H1 (cell line): ENCODE results near the gene SMYD3. TPM values are rescaled to one million over a fixed set of nuclear protein-coding genes. Genes with fewer than 3 reads are reported as not detected.

Experiments used
- CTCF ChIA-PET: fragments of 300-600 bp; sonication (Branson Sonifier 250); formaldehyde crosslinking; loops from one replicate; lab custom pipeline; 2021; ENCODE audit not compliant: partially characterized antibody; lab: Charles Lee
- POLR2A ChIA-PET: fragments of 300-600 bp; sonication (Branson Sonifier 250); formaldehyde crosslinking; loops from one replicate; lab custom pipeline; 2021; ENCODE audit warnings: inconsistent platforms; ENCODE audit not compliant: partially characterized antibody; lab: Charles Lee
- DNase-seq, 2 experiments: peaks; one replicate each; pipeline versions ENCODE4 v3.0.0 to v3.0.0-alpha.2; 2010 to 2022; ENCODE audit warnings: low spot score in 2 of 2, low read depth in 1 of 2, mixed read lengths in 1 of 2
- FAIRE-seq: peaks from 2 replicates; lab custom pipeline; 2011; peaks lifted over from hg19 to GRCh38; lab: Jason Lieb, UNC
- H2AFZ ChIP-seq: 2 replicates; pipeline ENCODE4 v1.8.1; 2012; ENCODE audit warnings: low read length, inconsistent platforms
- H2AK5ac ChIP-seq: 2 replicates; pipeline ENCODE4 v1.6.1; 2013; ENCODE audit warnings: low read depth, low read length
- H2BK120ac ChIP-seq: replicated peaks from 2 replicates; pipeline ENCODE3; 2013; ENCODE audit warnings: low read depth, low read length, inconsistent platforms
- H2BK12ac ChIP-seq: 2 replicates; pipeline ENCODE4 v1.6.1; 2013; ENCODE audit warnings: low read depth, low read length
- H2BK15ac ChIP-seq: 2 replicates; pipeline ENCODE4 v1.6.1; 2013; ENCODE audit warnings: low read length
- H2BK20ac ChIP-seq: 2 replicates; pipeline ENCODE4 v1.6.1; 2013; ENCODE audit warnings: low read length
- H2BK5ac ChIP-seq: 2 replicates; pipeline ENCODE4 v1.6.1; 2013; ENCODE audit warnings: low read depth, low read length
- H3K14ac ChIP-seq: 2 replicates; pipeline ENCODE4 v1.6.1; 2013; ENCODE audit warnings: inconsistent platforms; ENCODE audit not compliant: insufficient read length
- H3K18ac ChIP-seq: 2 replicates; pipeline ENCODE4 v1.6.1; 2013; ENCODE audit warnings: low read length; ENCODE audit errors: extremely low read depth
- H3K23ac ChIP-seq: 2 replicates; pipeline ENCODE4 v1.6.1; 2013; ENCODE audit warnings: inconsistent platforms; ENCODE audit not compliant: insufficient read length
- H3K23me2 ChIP-seq: 2 replicates; pipeline ENCODE4 v1.6.1; 2013; ENCODE audit warnings: low read depth, low read length
- H3K27ac ChIP-seq: 2 replicates; pipeline ENCODE4 v1.6.1; 2011; ENCODE audit warnings: low read depth, low read length, inconsistent platforms
- H3K27me3 ChIP-seq, 4 experiments: replicated peaks in 1 of 4; 1 replicate in 1 of 4; 2 replicates in 3 of 4; pipeline versions ENCODE4 v1.6.1 to v1.8.1; 2011 to 2013; ENCODE audit warnings: low read length in 3 of 4, mild to moderate bottlenecking in 3 of 4, inconsistent platforms in 2 of 4, mixed read lengths in 2 of 4, moderate library complexity in 1 of 4; ENCODE audit not compliant: control insufficient read depth in 3 of 4, insufficient read depth in 3 of 4; ENCODE audit errors: extremely low read depth in 1 of 4
- H3K36me3 ChIP-seq, 4 experiments: 2 replicates each; pipeline versions ENCODE4 v1.6.1 to v1.8.1; 2011 to 2013; ENCODE audit warnings: mild to moderate bottlenecking in 4 of 4, low read length in 3 of 4, moderate library complexity in 2 of 4, control low read depth in 1 of 4, inconsistent platforms in 1 of 4; ENCODE audit not compliant: insufficient read depth in 4 of 4, control insufficient read depth in 2 of 4
- H3K4ac ChIP-seq: replicated peaks from 2 replicates; pipeline ENCODE3; 2013; ENCODE audit warnings: low read length, low read depth, mixed read lengths, inconsistent platforms; ENCODE audit not compliant: insufficient read length
- H3K4me1 ChIP-seq, 4 experiments: replicated peaks in 1 of 4; 1 replicate in 1 of 4; 2 replicates in 3 of 4; pipeline versions ENCODE4 v1.6.1 to v1.8.1; 2011 to 2013; ENCODE audit warnings: low read length in 3 of 4, inconsistent platforms in 2 of 4, mixed read lengths in 1 of 4; ENCODE audit not compliant: insufficient read depth in 4 of 4, control insufficient read depth in 3 of 4
- H3K4me2 ChIP-seq, 2 experiments: 2 replicates each; pipeline versions ENCODE4 v1.6.1 to v1.8.1; 2011 to 2013; ENCODE audit warnings: low read depth in 2 of 2, low read length in 2 of 2, control low read depth in 1 of 2, inconsistent platforms in 1 of 2, mild to moderate bottlenecking in 1 of 2; ENCODE audit not compliant: insufficient read depth in 1 of 2
- H3K4me3 ChIP-seq, 4 experiments: fragments of 200-600, 300-600 bp in 1 of 4; sonication (generic), shearing (Covaris generic), sonication (Bioruptor Twin) in 1 of 4; 2 replicates each; pipeline versions ENCODE4 v1.5.1 to v1.8.1; 2011 to 2016; ENCODE audit warnings: low read length in 4 of 4, low read depth in 3 of 4, control low read depth in 2 of 4, inconsistent platforms in 2 of 4, mild to moderate bottlenecking in 2 of 4, mixed read lengths in 1 of 4, moderate library complexity in 1 of 4; ENCODE audit not compliant: insufficient read depth in 2 of 4; ENCODE audit errors: extremely low read depth in 1 of 4
- H3K56ac ChIP-seq: replicated peaks from 2 replicates; pipeline ENCODE3; 2013; ENCODE audit warnings: low read depth, mild to moderate bottlenecking, mixed read lengths, low read length, inconsistent platforms; ENCODE audit not compliant: insufficient read length
- H3K79me1 ChIP-seq: 2 replicates; pipeline ENCODE4 v1.6.1; 2013; ENCODE audit warnings: low read depth, low read length, control low read depth
- H3K79me2 ChIP-seq, 2 experiments: 2 replicates each; pipeline versions ENCODE4 v1.6.1 to v1.8.1; 2012 to 2013; ENCODE audit warnings: low read length in 2 of 2, mild to moderate bottlenecking in 2 of 2, inconsistent platforms in 1 of 2; ENCODE audit not compliant: insufficient read depth in 2 of 2, control insufficient read depth in 1 of 2
- H3K9ac ChIP-seq, 4 experiments: replicated peaks in 1 of 4; 1 replicate in 1 of 4; 2 replicates in 3 of 4; pipeline versions ENCODE4 v1.6.1 to v1.8.1; 2011 to 2013; ENCODE audit warnings: low read depth in 3 of 4, low read length in 3 of 4, control low read depth in 2 of 4, mild to moderate bottlenecking in 2 of 4, moderate library complexity in 2 of 4, inconsistent platforms in 1 of 4; ENCODE audit errors: extremely low read depth in 1 of 4
- H3K9me3 ChIP-seq, 2 experiments: 2 replicates each; pipeline versions ENCODE4 v1.6.1 to v1.8.1; 2012 to 2013; ENCODE audit warnings: mild to moderate bottlenecking in 2 of 2, moderate library complexity in 2 of 2, control low read depth in 1 of 2, inconsistent platforms in 1 of 2, low read depth in 1 of 2, low read length in 1 of 2, mixed read lengths in 1 of 2; ENCODE audit not compliant: insufficient read depth in 2 of 2
- H4K20me1 ChIP-seq, 2 experiments: replicated peaks in 1 of 2; 2 replicates each; pipeline versions ENCODE3 to v1.8.1; 2011 to 2013; ENCODE audit warnings: inconsistent platforms in 2 of 2, low read length in 2 of 2, mild to moderate bottlenecking in 1 of 2; ENCODE audit not compliant: insufficient read depth in 2 of 2, control insufficient read depth in 1 of 2
- H4K5ac ChIP-seq: 2 replicates; pipeline ENCODE4 v1.6.1; 2013; ENCODE audit warnings: low read length, low read depth, mixed read lengths, inconsistent platforms; ENCODE audit not compliant: insufficient read length
- H4K8ac ChIP-seq: 2 replicates; pipeline ENCODE4 v1.8.0; 2013; ENCODE audit warnings: mild to moderate bottlenecking, moderate library complexity, low read length, inconsistent platforms; ENCODE audit not compliant: insufficient read depth; ENCODE audit errors: extremely low read depth
- H4K91ac ChIP-seq: replicated peaks from 2 replicates; pipeline ENCODE3; 2013; ENCODE audit warnings: low read length, mixed read lengths, inconsistent platforms; ENCODE audit not compliant: insufficient read length
- BRCA1 ChIP-seq: IDR thresholded peaks from 2 replicates; pipeline ENCODE4 v1.6.1; 2012; ENCODE audit warnings: low read depth, low read length, improper control_type of control experiment
- CTBP2 ChIP-seq: IDR thresholded peaks from 2 replicates; pipeline ENCODE4 v1.7.0; 2011; ENCODE audit warnings: borderline replicate concordance, mild to moderate bottlenecking, moderate library complexity, mixed read lengths, low read length; ENCODE audit not compliant: insufficient read depth, insufficient read length
- HDAC6 ChIP-seq: IDR thresholded peaks from one replicate; pipeline ENCODE4 v1.7.1; 2012; ENCODE audit warnings: low read depth, mild to moderate bottlenecking, inconsistent platforms, low read length, moderate library complexity
- RAD21 ChIP-seq, 2 experiments: IDR thresholded peaks in 1 of 2; conservative IDR thresholded peaks in 1 of 2; 2 replicates each; pipeline ENCODE4 v1.6.1; 2011; ENCODE audit warnings: low read depth in 2 of 2, low read length in 2 of 2, improper control_type of control experiment in 1 of 2, inconsistent platforms in 1 of 2, mild to moderate bottlenecking in 1 of 2, moderate library complexity in 1 of 2
- USF2 ChIP-seq: IDR thresholded peaks from 2 replicates; pipeline ENCODE4 v1.6.1; 2011; ENCODE audit warnings: low read length, improper control_type of control experiment
- ZNF274 ChIP-seq: IDR thresholded peaks from 2 replicates; pipeline ENCODE4 v1.7.0; 2012; ENCODE audit warnings: low read length, borderline replicate concordance; ENCODE audit errors: extremely low read depth
- WGBS, 2 experiments: shearing (Covaris generic) in 1 of 2; methylation state at CpG; one replicate each; pipeline versions ENCODE4 v1.1.6 to v1.1.7; 2013 to 2015; ENCODE audit warnings: low lambda C conversion rate in 2 of 2, mixed read lengths in 2 of 2, inconsistent platforms in 1 of 2, low coverage in 1 of 2, missing lambda C conversion rate in 1 of 2; ENCODE audit not compliant: insufficient replicate concordance in 2 of 2, insufficient coverage in 1 of 2, insufficient read length in 1 of 2; ENCODE audit errors: extremely low coverage in 1 of 2, missing lambda C conversion rate in 1 of 2; 5-methylcytosine and 5-hydroxymethylcytosine counted together
- polyA plus RNA-seq, 7 experiments: library from polyadenylated mRNA; depleted of rRNA in 3 of 7; stranded (reverse) in 5 of 7; unstranded in 2 of 7; fragments of >200 nt in 5 of 7; fragments of 200-250 nt in 2 of 7; gene quantifications; 1 replicate in 5 of 7; 2 replicates in 1 of 7; 4 replicates in 1 of 7; pipeline versions ENCODE4 v1.2.1 to v1.2.3, GENCODE V29; 2011 to 2013; ENCODE audit warnings: missing spikeins in 2 of 7, mixed read lengths in 2 of 7
- total RNA-seq: library from RNA; stranded (reverse); fragmentation: NEBNext Ultra II Directional; extraction: Animal tissue kit (Norgen Biotek cat#: 25700); gene quantifications from 2 replicates; pipeline ENCODE4 v1.2.1, GENCODE V29; 2021

SMYD3 gene
- total and polyA plus RNA-seq, 2 of the 8 experiments (the other 6 are each of a cell fraction or from before 2014, with no cell fraction given) = 17.3 to 25.4 TPM

DNA sequence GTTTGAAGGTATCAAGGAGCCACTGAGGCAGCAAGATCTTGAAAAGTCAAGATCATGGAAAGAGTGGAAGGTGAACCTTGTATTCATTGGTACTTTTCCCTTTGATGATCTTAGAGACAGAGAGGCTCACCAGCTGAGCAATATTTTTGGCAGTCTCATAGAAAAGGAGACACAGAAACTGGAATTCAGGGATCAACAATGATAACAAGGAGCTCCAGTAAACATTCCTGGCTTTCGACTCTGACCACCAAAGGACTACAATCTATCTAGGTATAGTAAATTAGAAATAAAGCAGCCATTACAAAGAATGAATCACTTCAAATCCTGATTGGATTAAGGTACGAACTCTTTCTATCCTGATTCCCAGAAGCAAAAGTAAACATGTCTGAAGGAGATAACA lies 736.9 kb downstream of the SMYD3 start:
- Histone ChIP-seq H3K27ac (no peak overlapping the region), H3K4ac (no peak overlapping the region), H2BK120ac (no peak overlapping the region), H3K23ac (no peak overlapping the region), H2BK20ac (no peak overlapping the region), H3K18ac (no peak overlapping the region), H3K56ac (no peak overlapping the region), H4K20me1 (no peaks in the 10 kb centered on the region), H3K4me3 (no peak overlapping the region), H3K36me3 (no peaks in the 10 kb centered on the region), H2BK15ac (no peak overlapping the region), H4K5ac (no peak overlapping the region), H3K4me2 (no peak overlapping the region), H3K9me3 (no peaks in the 10 kb centered on the region), H2BK5ac (no peak overlapping the region), H3K4me1 (no peaks in the 10 kb centered on the region), H2AK5ac (no peak overlapping the region), H3K14ac (no peak overlapping the region), H2AFZ (no peak overlapping the region), H3K79me2 (no peaks in the 10 kb centered on the region), H3K9ac (no peak overlapping the region), H4K91ac (no peak overlapping the region), H3K23me2 (no peaks in the 10 kb centered on the region), H2BK12ac (no peak overlapping the region), H4K8ac (no peak overlapping the region), H3K79me1 (no peaks in the 10 kb centered on the region), H3K27me3 (no peaks in the 10 kb centered on the region)
- no peak for FAIRE-seq
- 86% methylated on average over 2 of the region's 2 CpGs; no CpG with 5 or more reads in 1 of the 2 experiments for WGBS, 2 experiments
- no peak for DNase-seq
- ChIA-PET POLR2A (interaction anchor here (0.7 kb wide), 1 partner anchor 122 kb away, joined by 3 read pairs; no protein-coding TSS in a partner anchor), CTCF (interaction anchor here (1.6 kb wide), 1 partner anchor 27 kb away, joined by 6 read pairs; no protein-coding TSS in a partner anchor)
- TF ChIP-seq HDAC6 (no peak), BRCA1 (no peak), USF2 (no peak), ZNF274 (no peak), RAD21 (IDR thresholded peaks at IDR 0.05 in 1 of 2, conservative IDR thresholded peaks at IDR 0.05 in 1 of 2; ENCODE audit: low read depth in 2 of 2, low read length in 2 of 2) (no peak), CTBP2 (no peak)
